ENCODE measurements around the gene NKD2.

Gene NKD2

DNA sequence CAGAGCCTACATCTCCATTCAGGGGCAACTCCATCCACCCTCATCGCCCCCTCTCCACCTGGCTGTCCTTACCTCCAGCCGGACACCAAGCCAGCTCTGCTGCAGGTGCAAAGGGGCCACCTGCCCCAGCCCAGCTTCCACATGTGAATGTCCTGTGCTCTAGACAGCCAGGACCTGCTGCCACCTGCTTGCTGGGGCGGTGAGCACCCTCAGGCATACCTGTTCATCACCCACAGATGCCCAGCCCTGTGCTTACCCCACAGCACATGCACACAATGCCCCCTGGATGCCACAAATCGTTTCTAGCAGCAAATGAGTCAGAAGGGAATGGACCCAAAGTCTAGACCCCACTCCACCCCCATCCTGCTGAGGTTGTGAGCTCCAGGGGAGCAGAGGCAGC, 13.3 kb upstream of the NKD2 start:
- no peaks in the 10 kb centered on the region for H3K27me3 ChIP-seq (ENCODE audit: insufficient read depth, low read depth, severe bottlenecking)
- no peak overlapping the region for H3K27ac ChIP-seq
- TF ChIP-seq, protein P1, sequence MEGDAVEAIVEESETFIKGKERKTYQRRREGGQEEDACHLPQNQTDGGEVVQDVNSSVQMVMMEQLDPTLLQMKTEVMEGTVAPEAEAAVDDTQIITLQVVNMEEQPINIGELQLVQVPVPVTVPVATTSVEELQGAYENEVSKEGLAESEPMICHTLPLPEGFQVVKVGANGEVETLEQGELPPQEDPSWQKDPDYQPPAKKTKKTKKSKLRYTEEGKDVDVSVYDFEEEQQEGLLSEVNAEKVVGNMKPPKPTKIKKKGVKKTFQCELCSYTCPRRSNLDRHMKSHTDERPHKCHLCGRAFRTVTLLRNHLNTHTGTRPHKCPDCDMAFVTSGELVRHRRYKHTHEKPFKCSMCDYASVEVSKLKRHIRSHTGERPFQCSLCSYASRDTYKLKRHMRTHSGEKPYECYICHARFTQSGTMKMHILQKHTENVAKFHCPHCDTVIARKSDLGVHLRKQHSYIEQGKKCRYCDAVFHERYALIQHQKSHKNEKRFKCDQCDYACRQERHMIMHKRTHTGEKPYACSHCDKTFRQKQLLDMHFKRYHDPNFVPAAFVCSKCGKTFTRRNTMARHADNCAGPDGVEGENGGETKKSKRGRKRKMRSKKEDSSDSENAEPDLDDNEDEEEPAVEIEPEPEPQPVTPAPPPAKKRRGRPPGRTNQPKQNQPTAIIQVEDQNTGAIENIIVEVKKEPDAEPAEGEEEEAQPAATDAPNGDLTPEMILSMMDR (IDR thresholded peaks at IDR 0.05; ENCODE audit: low read depth, low read length), result no peak
- H3K36me3 ChIP-seq, result no peaks in the 10 kb centered on the region
- peak; percentile 6 for DNase-seq
- H3K4me3 ChIP-seq (ENCODE audit: low read depth, low read length), result no peak overlapping the region
- no peaks in the 10 kb centered on the region for H3K9me3 ChIP-seq (ENCODE audit: severe bottlenecking)

- Histone ChIP-seq H3K27ac (no peak overlapping the region), H3K36me3 (no peaks in the 10 kb centered on the region), H3K9me3 (ENCODE audit: severe bottlenecking) (no peaks in the 10 kb centered on the region), H3K27me3 (ENCODE audit: insufficient read depth, low read depth, severe bottlenecking) (no peaks in the 10 kb centered on the region), H3K4me3 (ENCODE audit: low read depth, low read length) (no peak overlapping the region)
- TF ChIP-seq, protein P1 (IDR thresholded peaks at IDR 0.05; ENCODE audit: low read depth, low read length), result no peak
- peak; percentile 41 for DNase-seq
Measured at GRCh38 chr5:997001-997474, 11.6 kb upstream of the NKD2 start.

DNA sequence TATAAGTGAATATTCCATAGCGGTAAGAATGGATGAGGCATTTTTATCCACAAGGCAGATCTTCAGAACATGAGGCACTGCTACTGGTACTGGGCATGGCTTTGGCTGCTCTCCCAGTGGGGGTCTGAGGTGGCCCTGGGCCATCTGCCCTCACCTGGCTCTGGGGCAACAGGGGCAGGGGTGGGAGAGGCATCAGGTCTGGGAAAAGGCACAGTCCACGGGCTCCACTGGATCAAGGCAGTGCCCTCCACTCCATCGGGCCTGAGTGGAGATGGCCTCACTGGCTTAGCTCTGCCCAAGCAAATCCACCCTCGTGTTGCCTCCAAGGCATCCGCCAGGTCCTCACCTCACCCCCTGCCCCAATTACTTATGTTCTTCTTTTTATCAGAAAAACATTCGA, 10.9 kb upstream of the NKD2 start:
- Histone ChIP-seq H3K27ac (no peak overlapping the region), H3K27me3 (ENCODE audit: insufficient read depth, low read depth, severe bottlenecking) (no peaks in the 10 kb centered on the region), H3K9me3 (ENCODE audit: severe bottlenecking) (no peaks in the 10 kb centered on the region), H3K36me3 (no peaks in the 10 kb centered on the region), H3K4me3 (ENCODE audit: low read depth, low read length) (no peak overlapping the region)
- TF ChIP-seq, protein P1 (IDR thresholded peaks at IDR 0.05; ENCODE audit: low read depth, low read length), result no peak
- DNase-seq, result peak; percentile 6

DNA sequence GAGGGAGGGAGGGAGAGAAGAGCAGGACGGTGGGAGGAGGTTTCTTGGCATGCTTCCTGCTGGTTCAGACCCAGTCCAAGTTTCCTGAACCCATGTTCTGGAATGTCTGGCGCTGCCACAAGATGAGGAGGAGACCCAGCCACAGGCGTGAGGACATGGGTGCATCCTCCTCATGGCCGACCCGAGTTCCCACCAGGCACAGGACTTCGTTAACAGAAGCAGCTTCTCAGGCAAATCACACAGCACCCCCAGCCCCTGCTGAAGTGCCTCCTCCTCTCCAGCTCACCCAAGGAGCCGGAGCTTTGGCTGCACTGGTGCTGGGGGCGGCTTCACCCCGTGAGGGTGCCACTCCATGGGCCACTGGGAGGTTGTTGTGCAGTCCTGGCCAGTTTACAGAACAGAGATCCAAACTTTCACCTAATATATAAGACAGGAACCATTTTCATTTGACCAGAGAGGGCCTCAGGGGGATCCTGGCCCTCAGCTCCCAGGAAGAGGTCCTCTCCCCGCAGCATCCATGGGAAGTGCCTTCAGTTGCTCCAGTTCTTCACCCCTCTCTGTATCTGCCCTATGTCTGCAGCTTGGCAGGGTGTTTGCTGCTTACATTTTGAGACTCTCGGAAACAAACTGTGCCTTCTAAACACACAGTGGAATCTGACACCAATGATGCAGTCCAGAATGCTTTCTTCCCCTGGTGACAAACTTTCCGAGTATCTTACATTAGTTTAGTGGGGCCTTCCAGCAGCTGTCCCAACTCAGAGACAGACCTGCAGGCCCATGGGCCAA, 10.2 kb upstream of the NKD2 start:
- no peaks in the 10 kb centered on the region for H3K36me3 ChIP-seq
- H3K4me3 ChIP-seq (ENCODE audit: low read depth, low read length), result no peak overlapping the region
- DNase-seq, result peak; percentile 8
- H3K9me3 ChIP-seq (ENCODE audit: severe bottlenecking), result no peaks in the 10 kb centered on the region
- TF ChIP-seq, protein P1 (IDR thresholded peaks at IDR 0.05; ENCODE audit: low read depth, low read length), result no peak
- no peak overlapping the region for H3K27ac ChIP-seq
- H3K27me3 ChIP-seq (ENCODE audit: insufficient read depth, low read depth, severe bottlenecking), result no peaks in the 10 kb centered on the region

DNA sequence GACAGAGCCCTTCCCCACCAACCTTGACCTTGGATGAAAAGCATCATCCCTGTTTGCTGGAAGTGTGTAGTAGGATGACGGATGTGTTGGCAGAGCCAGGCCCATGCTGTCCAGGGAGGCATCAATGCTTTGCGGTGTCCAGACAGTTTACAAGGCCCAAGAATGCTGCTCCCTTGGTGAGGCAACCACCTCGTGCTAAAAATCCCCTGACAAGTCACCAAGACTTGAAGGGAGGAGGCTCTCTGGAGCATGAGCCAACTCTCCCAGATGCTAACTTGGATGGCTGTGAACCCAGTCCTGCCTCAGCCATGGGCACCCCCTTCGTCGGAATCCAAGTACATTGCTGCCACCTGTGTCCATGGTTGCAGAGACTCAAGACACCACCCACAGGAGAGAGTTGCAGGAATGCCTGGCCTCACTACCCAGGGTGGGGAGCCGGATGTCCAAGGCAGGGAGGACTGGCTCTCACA, 9.5 kb upstream of the NKD2 start:
- TF ChIP-seq, protein P1 (IDR thresholded peaks at IDR 0.05; ENCODE audit: low read depth, low read length), result 0 out of 2 replicates have a peak, but pooled peaks have one; percentile 6
- Histone ChIP-seq H3K4me3 (ENCODE audit: low read depth, low read length) (no peak overlapping the region), H3K9me3 (ENCODE audit: severe bottlenecking) (no peaks in the 10 kb centered on the region), H3K27ac (no peak overlapping the region), H3K27me3 (ENCODE audit: insufficient read depth, low read depth, severe bottlenecking) (no peaks in the 10 kb centered on the region), H3K36me3 (no peaks in the 10 kb centered on the region)
- peak; percentile 13 for DNase-seq

All from WERI-Rb-1 (cell line).